NCI-H187 treated with DMSO at 0.1 percent for 48 hours (cell line): ENCODE measurements around the gene TNPO3.
"Not testable (repeated sequence)": the region's sequence is repeated elsewhere in the genome, so short reads cannot be mapped to it uniquely, and the experiment has no call there.

ENCODE experiments used
- DNase-seq: peaks from one replicate; lab custom pipeline; 2025; lab: John Stamatoyannopoulos, UW

TNPO3 gene

GRCh38 chr7:129014501-129015101, 40.3 kb downstream of the TNPO3 start:
- DNase-seq, result no peak

- DNase-seq, result no peak
These were observed 41.7 kb downstream of the TNPO3 start for GRCh38 chr7:129013048-129013724.

DNA sequence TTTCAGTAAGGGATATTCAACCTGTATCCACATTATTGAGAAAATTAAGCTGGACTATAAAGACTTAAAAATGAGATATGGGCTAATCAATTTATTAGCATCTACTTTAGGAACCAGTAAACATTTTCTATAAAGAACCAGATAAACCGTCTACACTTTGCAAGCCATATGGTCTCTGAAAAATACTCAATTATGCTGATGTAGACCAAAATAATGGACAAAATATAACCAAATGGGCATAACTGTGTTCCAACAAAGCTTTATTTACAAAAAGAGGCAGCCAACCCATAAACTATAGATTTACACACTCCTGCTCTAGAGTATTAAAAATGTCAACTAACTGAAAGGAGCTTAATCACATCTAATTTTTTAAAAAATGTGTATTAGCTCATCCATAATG, 42.3 kb downstream of the TNPO3 start:
- no peak for DNase-seq

DNA sequence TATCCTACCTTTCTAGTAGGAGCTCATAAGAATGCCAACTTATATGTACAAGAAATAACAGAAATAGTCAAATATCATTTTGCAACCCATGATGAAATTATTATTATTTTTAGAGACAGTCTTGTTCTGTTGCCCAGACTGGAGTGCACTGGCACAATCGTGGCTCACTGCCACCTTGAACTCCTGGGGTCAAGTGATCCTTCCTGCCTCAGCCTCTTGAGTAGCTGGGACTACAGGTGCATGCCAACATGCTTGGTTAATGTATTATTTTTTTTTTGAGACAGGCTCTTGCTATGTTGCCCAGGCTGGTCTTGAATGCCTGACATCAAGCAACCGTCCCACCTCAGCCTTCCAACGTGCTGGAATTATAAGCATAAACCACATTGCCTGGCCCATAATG, 44.8 kb downstream of the TNPO3 start:
- DNase-seq, result no peak

DNA sequence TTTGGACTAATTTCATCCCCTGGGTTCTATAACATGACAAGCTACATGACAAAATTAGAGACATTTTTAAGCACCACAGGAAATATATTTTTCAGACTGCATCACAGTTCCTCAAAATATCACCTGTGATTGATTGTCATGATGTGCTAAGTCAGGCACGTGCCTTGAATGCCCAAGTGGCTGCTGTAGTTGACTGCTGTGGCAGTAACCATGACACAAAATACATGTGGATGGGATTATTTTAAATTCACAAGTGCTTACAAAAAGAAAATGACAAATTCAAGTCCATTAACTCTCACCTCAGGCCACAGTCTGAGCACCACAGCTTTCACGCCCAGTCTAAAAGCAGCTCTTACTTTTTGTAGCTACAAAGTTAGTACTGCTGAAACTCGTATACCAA, 45.5 kb downstream of the TNPO3 start:
- no peak for DNase-seq

DNA sequence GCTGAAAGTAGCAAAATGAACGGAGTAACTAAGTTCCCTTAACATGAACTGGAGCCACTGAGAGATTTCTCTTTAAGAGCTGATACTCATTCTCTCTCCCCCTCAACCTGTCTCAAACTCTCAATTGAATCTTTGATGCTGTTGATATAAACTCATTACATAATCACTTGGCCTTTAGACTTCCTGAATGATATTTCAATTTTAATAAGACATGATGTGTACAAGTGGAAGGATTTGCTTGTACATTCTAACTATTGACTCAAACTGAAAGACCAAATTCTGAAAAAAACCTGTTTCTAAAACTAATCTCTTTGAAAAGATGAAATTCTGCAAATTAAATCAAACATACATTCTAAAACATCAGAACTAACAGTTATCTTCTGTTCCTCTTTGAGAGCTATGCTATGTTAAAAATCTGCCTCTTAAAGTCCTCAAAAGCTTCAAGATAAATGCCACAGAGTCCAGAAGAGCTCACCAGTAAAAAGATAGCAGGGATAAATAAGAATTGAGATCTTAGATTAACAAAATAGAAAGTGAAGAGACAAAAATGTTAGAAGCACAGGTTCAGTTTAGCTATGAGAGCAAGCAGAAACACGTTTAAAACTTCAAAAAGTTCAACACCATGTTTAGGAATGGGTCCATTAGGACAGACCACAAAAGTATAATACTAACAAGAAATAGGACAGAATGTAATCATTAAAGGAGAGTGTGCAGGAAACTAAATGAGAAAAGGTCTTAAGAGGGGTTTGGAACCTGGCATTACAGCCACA, 46.1 kb downstream of the TNPO3 start:
- no peak for DNase-seq

DNA sequence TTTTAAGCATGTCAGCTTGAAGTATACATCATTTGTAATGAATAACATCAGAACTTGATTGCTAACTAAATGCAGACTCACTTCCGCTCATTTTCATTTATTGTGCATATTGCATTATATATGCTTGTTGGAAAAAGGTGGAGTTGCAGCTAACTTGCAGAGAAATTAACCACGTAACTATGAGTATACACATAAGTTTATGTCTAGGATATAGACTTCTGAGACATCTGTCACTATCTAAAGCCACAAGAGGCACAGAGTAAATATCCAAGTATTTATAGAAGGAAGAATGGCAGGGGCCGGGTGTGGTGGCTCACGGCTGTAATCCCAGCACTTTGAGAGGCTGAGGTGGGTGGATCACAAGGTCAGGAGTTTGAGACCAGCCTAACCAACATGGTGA, 47.3 kb downstream of the TNPO3 start:
- DNase-seq, result no peak

GRCh38 chr7:129006636-129007414, 48.1 kb downstream of the TNPO3 start:
- DNase-seq, result no peak

GRCh38 chr7:129005186-129005585, 49.7 kb downstream of the TNPO3 start:
- DNase-seq, result no peak

DNA sequence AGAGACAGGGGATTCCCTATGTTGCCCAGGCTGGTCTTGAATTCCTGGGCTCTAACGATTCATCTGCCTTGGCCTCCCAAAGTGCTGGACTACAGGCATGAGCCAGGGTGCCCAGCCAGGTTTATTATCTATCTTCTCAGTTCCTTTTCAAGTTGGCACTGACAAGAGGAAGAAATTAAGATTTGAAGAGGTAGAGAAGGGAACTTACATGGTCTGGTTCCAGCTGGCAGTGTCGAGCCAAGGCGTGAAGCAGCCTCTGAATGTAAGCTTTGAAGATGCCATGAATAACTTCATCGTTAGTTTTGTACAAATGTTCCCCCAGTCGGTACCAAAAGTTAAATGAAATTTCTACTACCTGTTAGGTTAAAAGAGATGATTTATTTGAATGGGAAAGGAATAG, 57.7 kb downstream of the TNPO3 start:
- no peak for DNase-seq

DNA sequence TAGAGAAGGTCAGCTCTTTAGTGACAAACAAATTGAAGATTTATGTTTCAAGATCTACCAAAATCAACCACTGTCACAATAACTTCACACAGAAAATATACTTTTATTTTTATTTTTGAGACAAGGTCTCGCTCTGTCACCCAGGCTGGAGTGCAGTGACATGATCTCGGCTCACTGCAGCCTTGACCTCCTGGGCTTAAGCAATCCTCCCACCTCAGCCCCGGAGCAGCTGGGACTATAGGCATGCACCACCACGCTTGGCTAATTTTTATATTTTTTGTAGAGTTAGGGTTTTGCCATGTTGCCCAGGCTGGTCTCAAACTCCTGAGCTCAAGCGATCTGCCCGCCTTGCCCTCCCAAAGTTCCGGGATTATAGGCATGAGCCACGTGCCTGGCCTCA, 60.4 kb downstream of the TNPO3 start:
- DNase-seq, result not testable (repeated sequence)

DNA sequence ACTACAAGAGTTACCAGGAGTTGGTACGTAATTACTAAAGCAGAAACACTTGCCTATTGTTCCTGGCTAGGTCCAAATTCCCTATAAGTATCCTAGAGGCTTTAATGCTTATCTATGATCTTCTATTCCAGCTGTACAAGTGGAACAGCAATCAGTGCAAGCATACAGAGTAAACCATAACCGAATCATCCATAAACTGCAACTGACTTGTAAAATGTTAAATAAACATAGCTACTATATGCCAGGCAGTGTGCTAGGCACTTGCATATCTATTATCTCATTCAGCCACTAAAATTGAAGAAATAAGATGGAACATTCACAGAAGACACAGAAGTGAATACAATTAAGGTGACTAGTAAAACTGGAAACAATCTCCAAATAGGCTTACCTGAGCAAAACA, 61.5 kb downstream of the TNPO3 start:
- DNase-seq, result no peak

- no peak for DNase-seq
These were observed 65.0 kb downstream of the TNPO3 start for GRCh38 chr7:128989961-128990360.

- DNase-seq, result no peak
These were observed 66.5 kb downstream of the TNPO3 start for GRCh38 chr7:128988372-128988771.

GRCh38 chr7:128986609-128987008, 68.3 kb downstream of the TNPO3 start:
- DNase-seq, result no peak

DNA sequence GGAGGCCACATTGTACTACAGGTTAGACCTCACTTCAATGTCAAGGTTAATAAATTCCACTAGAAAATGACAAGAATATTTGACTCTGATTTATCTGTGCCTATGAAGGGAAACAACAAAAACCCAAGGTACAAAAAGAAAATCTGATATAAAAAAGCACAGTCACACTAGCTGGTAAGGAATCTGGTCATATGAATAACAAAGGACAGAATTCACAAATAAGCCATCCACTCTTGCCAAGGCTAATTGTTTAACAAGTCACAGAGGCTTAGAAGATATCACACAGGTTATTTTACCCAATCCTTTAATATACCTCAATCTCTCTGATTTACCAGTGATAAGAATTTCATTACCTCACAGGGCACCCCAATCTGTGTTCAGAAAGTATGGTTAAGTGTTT, 69.3 kb downstream of the TNPO3 start:
- no peak for DNase-seq

GRCh38 chr7:128982105-128982504, 72.8 kb downstream of the TNPO3 start:
- DNase-seq, result no peak

DNA sequence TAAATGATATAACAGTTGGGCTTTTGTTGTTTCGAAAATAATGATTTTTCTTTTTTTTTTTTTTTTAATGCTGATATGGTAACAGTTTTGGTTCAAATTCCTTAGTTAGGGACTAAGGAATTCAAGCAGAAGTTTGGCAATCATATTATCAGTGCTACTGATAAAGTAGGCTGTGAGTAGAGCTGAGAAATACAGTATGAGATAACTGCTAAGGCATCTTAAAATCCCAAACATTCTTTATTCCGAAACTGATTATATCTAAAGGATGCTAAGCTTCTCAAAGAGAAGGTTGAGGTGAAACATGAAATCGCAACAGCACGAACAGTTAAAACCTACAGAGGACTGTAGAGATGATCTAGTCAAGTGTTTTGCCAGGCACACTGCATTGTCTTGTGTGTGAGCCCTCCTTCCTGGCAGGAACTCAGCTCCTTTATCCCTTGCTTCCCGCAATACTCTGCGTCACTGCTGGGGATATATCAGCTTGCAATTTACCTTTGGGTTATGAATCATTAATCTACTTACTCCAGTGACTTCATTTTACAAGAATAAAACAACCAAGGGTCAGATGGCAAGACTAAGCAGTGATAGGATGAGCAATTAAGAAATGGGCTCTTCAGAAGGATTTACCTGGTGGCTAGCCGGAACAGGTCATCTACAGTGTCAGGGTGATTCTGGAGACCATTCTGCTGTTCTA, 80.5 kb downstream of the TNPO3 start:
- no peak for DNase-seq

GRCh38 chr7:128968624-128969023, 86.3 kb downstream of the TNPO3 start:
- no peak for DNase-seq

GRCh38 chr7:128963327-128963757, 91.6 kb downstream of the TNPO3 start:
- no peak for DNase-seq

- no peak for DNase-seq
These were observed 92.0 kb downstream of the TNPO3 start for GRCh38 chr7:128962899-128963298.
